SK-N-MC (cell line): Measurements from ENCODE around the gene PIAS1.

ENCODE experiments used
- EZH2 ChIP-seq: fragments of 200-600 bp; sonication (generic); IDR thresholded peaks from one replicate; pipeline ENCODE4 v1.6.1; 2017; ENCODE audit warnings: antibody characterized with exemption
- POLR2AphosphoS5 ChIP-seq: IDR thresholded peaks from 2 replicates; pipeline ENCODE4 v1.6.1; 2012; ENCODE audit warnings: mild to moderate bottlenecking, low read depth, low read length, borderline replicate concordance

DNA sequence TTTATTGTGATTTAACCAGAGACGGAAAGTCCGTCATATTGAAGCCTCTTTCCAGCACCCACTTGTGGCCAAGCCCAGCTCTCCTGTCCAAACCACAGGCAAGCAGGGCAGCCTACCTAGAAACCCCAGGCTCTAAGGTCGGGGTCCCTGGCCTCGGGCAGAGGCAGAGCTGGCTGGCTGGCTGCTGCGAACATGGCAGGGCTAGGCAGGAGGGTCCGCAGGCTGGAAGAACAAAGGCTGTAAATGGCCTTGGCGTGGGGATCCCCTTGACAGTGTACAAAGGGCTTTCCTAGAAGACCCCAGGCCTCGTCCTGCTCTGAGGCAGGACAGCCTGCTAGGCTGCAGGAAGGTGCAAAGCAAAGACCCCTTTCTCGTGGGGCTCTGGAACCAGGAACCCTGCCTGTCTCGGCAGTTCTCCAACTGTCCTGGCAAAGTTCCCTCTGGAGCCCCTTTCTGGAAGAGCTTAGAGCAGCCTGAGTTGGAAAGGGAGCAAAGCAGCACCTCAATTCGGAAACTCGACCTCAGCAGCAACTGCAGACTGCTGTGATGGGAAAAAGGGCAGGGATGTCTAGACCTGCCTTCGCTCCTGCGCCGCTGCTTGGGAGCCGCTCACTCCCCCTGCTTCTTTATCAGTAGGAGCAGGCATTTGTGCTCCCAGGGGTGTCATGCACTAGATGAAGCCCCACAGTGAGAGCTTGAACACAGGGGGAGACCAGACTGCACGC lies 142.5 kb downstream of the PIAS1 start:
- TF ChIP-seq EZH2, result no peak
- TF ChIP-seq POLR2AphosphoS5, result no peak
